Karpas-422 (cell line): ENCODE results near the gene IFNA6. TPM values are rescaled to one million over a fixed set of nuclear protein-coding genes. Genes with fewer than 3 reads are reported as not detected.

Experiments used
- DNase-seq: peaks from one replicate; pipeline ENCODE4 v3.0.0-alpha.2; 2015
- H2AFZ ChIP-seq: fragments of 200-600 bp; sonication (generic); 2 replicates; pipeline ENCODE4 v1.6.1; 2014; ENCODE audit warnings: antibody characterized with exemption, low read length, mixed read lengths
- H3K27ac ChIP-seq: fragments of 200-600 bp; sonication (generic); 2 replicates; pipeline ENCODE4 v1.5.1; 2014; ENCODE audit warnings: mild to moderate bottlenecking, low read length, moderate library complexity
- H3K27me3 ChIP-seq: fragments of 200-600 bp; sonication (generic); 2 replicates; pipeline ENCODE4 v1.6.1; 2014; ENCODE audit warnings: low read length, mixed read lengths
- H3K36me3 ChIP-seq: fragments of 200-600 bp; sonication (generic); 2 replicates; pipeline ENCODE4 v1.6.1; 2014; ENCODE audit warnings: low read length, mixed read lengths; ENCODE audit not compliant: insufficient read depth
- H3K4me1 ChIP-seq: fragments of 200-600 bp; sonication (generic); 2 replicates; pipeline ENCODE4 v1.6.1; 2014; ENCODE audit warnings: mild to moderate bottlenecking, low read length, mixed read lengths
- H3K4me2 ChIP-seq: fragments of 200-600 bp; sonication (generic); 2 replicates; pipeline ENCODE4 v1.6.1; 2014; ENCODE audit warnings: low read length, low read depth, mild to moderate bottlenecking; ENCODE audit not compliant: poor library complexity, severe bottlenecking
- H3K4me3 ChIP-seq: fragments of 200-600 bp; sonication (generic); 2 replicates; pipeline ENCODE4 v1.5.1; 2014; ENCODE audit warnings: mild to moderate bottlenecking, antibody characterized with exemption, low read length, mixed read lengths
- H3K79me2 ChIP-seq: fragments of 200-600 bp; sonication (generic); 2 replicates; pipeline ENCODE4 v1.6.1; 2014; ENCODE audit warnings: mild to moderate bottlenecking, low read length, mixed read lengths
- H3K9ac ChIP-seq: fragments of 200-600 bp; sonication (generic); 2 replicates; pipeline ENCODE4 v1.6.0; 2014; ENCODE audit warnings: low read length
- H3K9me2 ChIP-seq: fragments of 200-600 bp; sonication (generic), shearing (Covaris generic); replicated peaks from 2 replicates; pipeline ENCODE4 v1.6.0; 2014; ENCODE audit warnings: mild to moderate bottlenecking, low read length, moderate library complexity; ENCODE audit not compliant: insufficient read depth
- H3K9me3 ChIP-seq: fragments of 300-700, 200-600 bp; sonication (generic); 2 replicates; pipeline ENCODE4 v1.6.1; 2014; ENCODE audit warnings: low read length, mixed read lengths
- H4K20me1 ChIP-seq: fragments of 200-600 bp; sonication (generic); 2 replicates; pipeline ENCODE4 v1.6.1; 2014; ENCODE audit warnings: mild to moderate bottlenecking, antibody characterized with exemption, low read length, low read depth; ENCODE audit not compliant: insufficient read depth
- total RNA-seq: library from RNA; depleted of rRNA; stranded (reverse); fragments of >200 nt; shearing (Covaris generic); gene quantifications from 2 replicates; pipeline ENCODE4 v1.2.3, GENCODE V29; 2014; ENCODE audit warnings: low replicate concordance; rRNA removed

Gene IFNA6
- not detected in 2 replicates for total RNA-seq

DNA sequence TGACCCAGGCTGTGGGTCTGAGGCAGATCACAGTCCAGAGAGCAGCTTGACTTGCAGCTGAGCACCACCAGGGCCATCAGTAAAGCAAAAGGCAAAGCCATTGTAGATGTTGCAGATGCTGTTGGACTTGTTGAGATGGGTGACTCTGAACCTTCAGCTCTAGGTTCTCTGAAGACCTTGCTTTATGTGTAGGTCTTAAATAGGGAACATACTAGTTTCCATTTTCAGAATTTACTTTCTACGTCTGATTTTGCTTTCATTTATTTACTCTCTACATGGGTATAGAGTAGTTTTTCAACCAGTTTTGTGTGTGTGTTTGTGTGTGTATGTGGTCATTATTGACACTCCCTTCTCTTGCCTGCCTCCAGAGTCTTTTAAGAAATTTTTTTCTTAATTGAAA is at the start of gene IFNA6:
Gene IFNA6 (minus strand): TSS at position 101 of the 400 bp plus-strand sequence. CDS start 0 bp downstream, at position 101.
- Histone ChIP-seq H2AFZ (no peak within 1 kb of the TSS), H3K4me3 (no peak within 1 kb of the TSS), H3K27ac (no peak within 1 kb of the TSS), H3K79me2 (no peaks in the 10 kb centered on the region), H3K27me3 (no peaks in the 10 kb centered on the region), H3K4me2 (no peak within 1 kb of the TSS), H3K4me1 (no peaks in the 10 kb centered on the region), H3K36me3 (no peaks in the 10 kb centered on the region), H3K9ac (no peak within 1 kb of the TSS), H3K9me3 (no peaks in the 10 kb centered on the region), H4K20me1 (no peaks in the 10 kb centered on the region), H3K9me2 (no peaks in the 10 kb centered on the region)
- DNase-seq, result no peak

DNA sequence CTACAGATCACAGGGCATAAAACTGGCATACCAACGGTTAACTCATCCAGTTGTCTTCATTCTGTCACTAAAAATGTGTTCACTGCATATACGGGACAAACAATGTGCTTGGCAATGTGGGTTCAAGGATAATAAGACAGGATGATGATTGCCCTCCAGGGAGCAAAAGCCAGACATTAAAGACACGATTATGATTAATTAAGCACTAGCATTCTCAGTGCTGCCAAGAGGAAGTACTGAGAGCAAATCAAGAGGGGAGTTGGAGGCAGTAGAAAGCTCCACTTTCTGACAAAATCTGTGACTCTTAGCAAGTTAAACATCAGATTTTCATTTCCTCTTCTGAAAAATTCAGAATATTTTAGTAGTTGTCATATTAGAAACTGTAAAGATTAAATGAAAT is 49.3 kb upstream of the IFNA6 start:
- Histone ChIP-seq H3K9me3 (no peaks in the 10 kb centered on the region), H3K27ac (no peak overlapping the region), H3K79me2 (no peaks in the 10 kb centered on the region), H3K36me3 (no peaks in the 10 kb centered on the region), H3K9me2 (no peaks in the 10 kb centered on the region), H3K27me3 (no peaks in the 10 kb centered on the region), H4K20me1 (no peaks in the 10 kb centered on the region), H3K4me3 (no peak overlapping the region), H2AFZ (no peak overlapping the region), H3K4me2 (no peak overlapping the region), H3K4me1 (no peaks in the 10 kb centered on the region), H3K9ac (no peak overlapping the region)
- DNase-seq, result no peak

DNA sequence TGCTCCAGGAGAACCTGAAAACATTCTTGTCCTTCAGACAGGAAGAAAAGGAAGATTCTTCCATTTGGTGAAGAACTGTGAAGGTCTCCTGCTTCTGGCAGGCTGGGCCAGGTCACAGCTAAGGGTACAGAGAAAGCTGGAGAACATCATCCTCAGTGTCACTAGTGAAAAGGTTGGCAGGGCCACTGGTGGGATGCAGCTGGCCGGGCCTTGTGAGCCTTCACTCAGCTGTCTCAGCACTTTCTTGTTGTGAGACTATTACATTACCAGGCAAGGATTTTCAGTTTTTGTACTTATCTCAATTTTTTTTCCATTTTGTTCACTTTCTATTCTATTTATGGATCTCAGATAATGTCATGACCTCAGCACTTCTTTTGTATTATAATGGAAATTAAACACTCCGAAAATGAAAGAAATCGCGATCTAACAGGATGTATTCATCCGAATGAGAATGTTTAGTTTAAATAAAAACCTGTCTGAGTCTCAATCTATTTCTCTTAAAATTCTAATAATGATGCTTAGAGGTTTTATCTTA is 48.3 kb upstream of the IFNA6 start:
- no peak overlapping the region for H2AFZ ChIP-seq
- no peaks in the 10 kb centered on the region for H3K27me3 ChIP-seq
- no peaks in the 10 kb centered on the region for H3K36me3 ChIP-seq
- H3K9me2 ChIP-seq, result no peaks in the 10 kb centered on the region
- no peak overlapping the region for H3K9ac ChIP-seq
- no peaks in the 10 kb centered on the region for H3K79me2 ChIP-seq
- no peaks in the 10 kb centered on the region for H3K9me3 ChIP-seq
- no peak overlapping the region for H3K4me3 ChIP-seq
- no peak for DNase-seq
- no peak overlapping the region for H3K4me2 ChIP-seq
- no peaks in the 10 kb centered on the region for H4K20me1 ChIP-seq
- no peaks in the 10 kb centered on the region for H3K4me1 ChIP-seq
- no peak overlapping the region for H3K27ac ChIP-seq

DNA sequence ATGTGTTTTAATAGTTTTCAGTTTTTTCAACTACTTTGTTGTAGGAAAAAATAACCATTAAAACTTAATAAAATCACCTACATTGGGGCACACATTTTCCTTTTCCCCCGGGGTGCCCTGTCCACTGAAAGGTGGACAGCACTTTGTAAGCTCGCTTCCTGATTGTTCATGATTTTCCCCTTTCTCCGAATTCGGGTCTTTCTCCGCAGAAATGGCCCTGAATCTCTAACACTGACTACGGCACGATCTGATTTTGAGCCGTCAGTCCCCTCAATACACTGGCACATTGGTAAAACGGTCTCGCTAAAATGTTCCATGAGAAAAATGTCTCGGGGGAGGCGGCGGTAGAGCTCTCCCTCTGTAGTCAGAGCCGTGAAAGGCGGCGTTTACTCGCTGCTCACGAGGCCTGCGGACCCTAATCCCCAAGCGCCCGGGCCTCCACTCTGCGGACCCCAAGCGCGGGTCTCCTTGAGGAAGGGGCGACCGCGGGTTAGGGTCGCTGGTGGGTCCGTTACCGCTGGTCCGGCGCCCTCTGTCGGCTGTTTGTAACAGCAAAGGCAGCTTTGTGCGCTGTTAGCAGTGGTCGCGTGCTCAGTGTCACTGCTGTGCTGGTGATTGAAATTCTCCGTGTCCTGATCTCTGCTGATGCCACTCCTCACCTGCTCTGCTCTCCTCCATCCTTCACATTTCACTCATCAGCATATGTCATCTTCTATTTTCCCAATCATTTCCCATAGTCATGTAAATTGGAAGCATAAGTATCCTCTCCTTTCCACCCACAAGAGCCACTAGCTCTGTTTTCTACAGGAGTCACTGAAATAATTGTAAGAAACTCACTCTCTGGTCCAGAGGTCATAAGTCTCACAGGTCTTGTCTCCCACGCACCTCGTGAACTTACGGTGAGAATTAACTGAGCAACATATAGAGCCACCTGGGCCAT is 45.4 kb upstream of the IFNA6 start:
- no peak overlapping the region for H3K4me2 ChIP-seq

DNA sequence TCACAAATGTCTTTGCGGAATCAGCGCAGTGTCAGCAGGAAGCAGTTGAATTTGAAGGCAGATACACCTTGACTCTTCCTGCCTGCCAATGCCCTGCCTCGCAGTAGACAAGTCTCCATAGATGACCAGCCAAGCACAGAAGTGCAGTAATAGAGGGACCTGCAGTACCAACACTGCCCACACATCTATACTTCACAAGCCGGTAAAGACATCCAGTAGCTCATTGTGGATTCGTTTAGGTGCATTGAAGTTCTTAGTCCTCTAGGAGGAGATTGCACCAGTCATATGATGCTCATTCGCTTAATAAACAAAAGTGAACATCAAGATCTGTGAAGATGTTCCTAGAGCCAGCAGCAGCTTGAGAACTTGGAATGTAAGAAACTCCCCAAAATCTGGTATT is 41.6 kb upstream of the IFNA6 start:
- H4K20me1 ChIP-seq, result no peaks in the 10 kb centered on the region
- H3K4me1 ChIP-seq, result no peaks in the 10 kb centered on the region
- H3K4me3 ChIP-seq, result no peak overlapping the region
- no peak overlapping the region for H2AFZ ChIP-seq
- DNase-seq, result peak; percentile 67
- no peak overlapping the region for H3K4me2 ChIP-seq
- no peak overlapping the region for H3K27ac ChIP-seq
- no peaks in the 10 kb centered on the region for H3K9me3 ChIP-seq
- H3K79me2 ChIP-seq, result no peaks in the 10 kb centered on the region
- H3K9ac ChIP-seq, result no peak overlapping the region
- H3K9me2 ChIP-seq, result no peaks in the 10 kb centered on the region
- no peaks in the 10 kb centered on the region for H3K27me3 ChIP-seq
- no peaks in the 10 kb centered on the region for H3K36me3 ChIP-seq

More for the DNA sequence above, 45.4 kb upstream of the IFNA6 start:
- H3K9me2 ChIP-seq, result no peaks in the 10 kb centered on the region
- no peak overlapping the region for H3K4me3 ChIP-seq
- H3K4me1 ChIP-seq, result no peaks in the 10 kb centered on the region
- no peak overlapping the region for H2AFZ ChIP-seq
- H3K36me3 ChIP-seq, result no peaks in the 10 kb centered on the region
- H3K9ac ChIP-seq, result no peak overlapping the region
- no peaks in the 10 kb centered on the region for H3K79me2 ChIP-seq
- H3K9me3 ChIP-seq, result no peaks in the 10 kb centered on the region
- no peaks in the 10 kb centered on the region for H3K27me3 ChIP-seq
- H4K20me1 ChIP-seq, result no peaks in the 10 kb centered on the region
- no peak overlapping the region for H3K27ac ChIP-seq
- DNase-seq, result peak; percentile 53

DNA sequence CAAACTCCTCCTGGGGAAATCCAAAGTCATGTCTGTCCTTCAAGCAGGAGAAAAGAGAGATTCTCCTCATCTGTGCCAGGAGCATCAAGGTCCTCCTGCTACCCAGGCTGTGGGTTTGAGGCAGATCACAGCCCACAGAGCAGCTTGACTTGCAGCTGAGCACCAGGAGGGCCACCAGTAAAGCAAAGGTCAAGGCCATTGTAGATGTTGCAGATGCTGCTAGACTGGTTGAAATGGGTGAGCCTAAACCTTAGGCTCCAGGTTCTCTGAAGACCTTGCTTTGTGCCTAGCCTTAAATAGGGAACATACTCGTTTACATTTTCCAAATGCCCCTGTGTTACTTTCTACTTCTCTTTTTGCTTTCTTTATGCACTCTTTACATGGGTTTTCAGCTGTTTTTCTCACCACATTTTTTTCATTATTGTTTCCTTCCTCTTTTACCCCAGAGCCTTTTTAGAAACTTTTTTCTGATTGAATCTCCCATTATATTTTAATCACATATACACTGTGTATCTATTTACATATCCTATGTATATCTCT is 34.5 kb upstream of the IFNA6 start, which contains the start of gene IFNA2:
Gene IFNA2 (minus strand): TSS at position 268 of the 540 bp plus-strand sequence. CDS start 69 bp downstream, at position 199.
- H2AFZ ChIP-seq, result no peak within 1 kb of the TSS
- no peaks in the 10 kb centered on the region for H3K79me2 ChIP-seq
- no peaks in the 10 kb centered on the region for H3K9me2 ChIP-seq
- H3K27ac ChIP-seq, result no peak within 1 kb of the TSS
- peaks cover 12% of the 10 kb centered on the region; the same call in 1 of the 2 replicates for H4K20me1 ChIP-seq
- H3K4me2 ChIP-seq, result no peak within 1 kb of the TSS
- H3K36me3 ChIP-seq, result no peaks in the 10 kb centered on the region
- no peaks in the 10 kb centered on the region for H3K9me3 ChIP-seq
- H3K4me3 ChIP-seq, result no peak within 1 kb of the TSS
- H3K27me3 ChIP-seq, result no peaks in the 10 kb centered on the region
- peak; percentile 41 for DNase-seq
- H3K4me1 ChIP-seq, result no peaks in the 10 kb centered on the region
- H3K9ac ChIP-seq, result no peak within 1 kb of the TSS

DNA sequence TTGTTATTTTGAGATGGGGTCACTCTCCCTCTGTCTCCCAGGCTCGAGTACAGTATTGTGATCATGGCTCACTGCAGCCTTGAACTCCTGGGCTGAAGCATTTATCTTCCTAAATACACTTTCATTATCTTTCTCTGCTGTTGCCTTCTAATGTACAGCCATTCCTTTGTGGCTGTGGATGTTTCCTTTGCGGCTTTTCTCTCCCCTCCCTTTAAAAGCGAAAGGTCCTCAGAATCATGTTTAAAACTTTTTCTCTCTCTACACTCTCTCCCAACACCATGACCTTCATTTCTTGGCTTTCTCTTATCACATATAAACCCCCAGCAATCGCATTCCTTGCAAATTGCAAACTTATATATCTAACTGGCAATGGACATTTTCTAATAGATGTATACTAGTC is 32.9 kb upstream of the IFNA6 start:
- Histone ChIP-seq H3K4me1 (no peaks in the 10 kb centered on the region), H2AFZ (no peak overlapping the region), H3K27me3 (no peaks in the 10 kb centered on the region), H3K36me3 (no peaks in the 10 kb centered on the region), H3K27ac (no peak overlapping the region), H3K4me2 (no peak overlapping the region), H4K20me1 (peaks cover 12% of the 10 kb centered on the region; the same call in 1 of the 2 replicates), H3K9me2 (no peaks in the 10 kb centered on the region), H3K9ac (no peak overlapping the region), H3K79me2 (no peaks in the 10 kb centered on the region), H3K4me3 (no peak overlapping the region), H3K9me3 (no peaks in the 10 kb centered on the region)
- DNase-seq, result no peak
